ENCODE measurements around the gene FOXN3. TPM values are rescaled to one million over a fixed set of nuclear protein-coding genes. Genes with fewer than 3 reads are reported as not detected.

The FOXN3 gene
- total and polyA plus RNA-seq, 2 donors (not counting 1 experiment from before 2014, with no cell fraction given) = 27.9 to 33.3 TPM

GRCh38 chr14:89198544-89199329, 218.3 kb downstream of the FOXN3 start:
- H3K9me3 ChIP-seq (ENCODE audit: control insufficient read depth, insufficient read depth, low read depth, low read length) = no peaks in the 10 kb centered on the region
- peak; percentile 5 to 78 for DNase-seq (ENCODE audit: low read depth in 2 of 2)
- H3K4me2 ChIP-seq (ENCODE audit: extremely low read depth, insufficient read depth, low read length) = no peak overlapping the region
- no peak overlapping the region for H3K4me3 ChIP-seq (replicated peaks in 1 of 4; ENCODE audit: control extremely low read depth in 1 of 4, insufficient read depth in 1 of 4, low read depth in 3 of 4, low read length in 4 of 4)
- H4K20me1 ChIP-seq (ENCODE audit: control insufficient read depth, extremely low read depth, insufficient read depth, low read length) = no peaks in the 10 kb centered on the region
- H3K36me3 ChIP-seq (ENCODE audit: control insufficient read depth, insufficient read depth, low read length) = no peaks in the 10 kb centered on the region
- no peak for TF ChIP-seq CTCF (conservative IDR thresholded peaks at IDR 0.05 in 1 of 2, IDR thresholded peaks at IDR 0.05 in 1 of 2; ENCODE audit: low read depth in 1 of 2, low read length in 2 of 2)
- no peak for TF ChIP-seq EZH2 (IDR thresholded peaks at IDR 0.05; ENCODE audit: low read length, missing control alignments)
- H3K4me1 ChIP-seq (ENCODE audit: control insufficient read depth, extremely low read depth, insufficient read depth, low read length) = no peaks in the 10 kb centered on the region
- H3K27me3 ChIP-seq (ENCODE audit: control insufficient read depth, insufficient read depth, low read length) = no peaks in the 10 kb centered on the region
- no peaks in the 10 kb centered on the region for H3K79me2 ChIP-seq (ENCODE audit: control insufficient read depth, insufficient read depth, low read length)
- no peak overlapping the region for H3K9ac ChIP-seq (ENCODE audit: insufficient read depth, low read length)
- H2AFZ ChIP-seq (ENCODE audit: low read length) = no peak overlapping the region
- H3K27ac ChIP-seq (ENCODE audit: insufficient read depth, low read length) = no peak overlapping the region

GRCh38 chr14:89197623-89198022, 219.4 kb downstream of the FOXN3 start:
- Histone ChIP-seq H3K27ac (ENCODE audit: insufficient read depth, low read length) (no peak overlapping the region), H3K9me3 (ENCODE audit: control insufficient read depth, insufficient read depth, low read depth, low read length) (no peaks in the 10 kb centered on the region), H3K36me3 (ENCODE audit: control insufficient read depth, insufficient read depth, low read length) (no peaks in the 10 kb centered on the region), H3K4me3 (replicated peaks in 1 of 4; ENCODE audit: control extremely low read depth in 1 of 4, insufficient read depth in 1 of 4, low read depth in 3 of 4, low read length in 4 of 4) (no peak overlapping the region), H4K20me1 (ENCODE audit: control insufficient read depth, extremely low read depth, insufficient read depth, low read length) (no peaks in the 10 kb centered on the region), H3K27me3 (ENCODE audit: control insufficient read depth, insufficient read depth, low read length) (no peaks in the 10 kb centered on the region), H3K79me2 (ENCODE audit: control insufficient read depth, insufficient read depth, low read length) (no peaks in the 10 kb centered on the region), H2AFZ (ENCODE audit: low read length) (no peak overlapping the region), H3K4me1 (ENCODE audit: control insufficient read depth, extremely low read depth, insufficient read depth, low read length) (no peaks in the 10 kb centered on the region), H3K4me2 (ENCODE audit: extremely low read depth, insufficient read depth, low read length) (no peak overlapping the region), H3K9ac (ENCODE audit: insufficient read depth, low read length) (no peak overlapping the region)
- TF ChIP-seq EZH2 (IDR thresholded peaks at IDR 0.05; ENCODE audit: low read length, missing control alignments) (no peak), CTCF (conservative IDR thresholded peaks at IDR 0.05 in 1 of 2, IDR thresholded peaks at IDR 0.05 in 1 of 2; ENCODE audit: low read depth in 1 of 2, low read length in 2 of 2) (no peak)
- no peak for DNase-seq (ENCODE audit: low read depth in 2 of 2)

GRCh38 chr14:89196545-89196944, 220.5 kb downstream of the FOXN3 start:
- TF ChIP-seq CTCF (conservative IDR thresholded peaks at IDR 0.05 in 1 of 2, IDR thresholded peaks at IDR 0.05 in 1 of 2; ENCODE audit: low read depth in 1 of 2, low read length in 2 of 2) = no peak
- no peak for TF ChIP-seq EZH2 (IDR thresholded peaks at IDR 0.05; ENCODE audit: low read length, missing control alignments)
- no peak overlapping the region for H3K4me2 ChIP-seq (ENCODE audit: extremely low read depth, insufficient read depth, low read length)
- H3K4me1 ChIP-seq (ENCODE audit: control insufficient read depth, extremely low read depth, insufficient read depth, low read length) = no peaks in the 10 kb centered on the region
- no peaks in the 10 kb centered on the region for H3K36me3 ChIP-seq (ENCODE audit: control insufficient read depth, insufficient read depth, low read length)
- H3K9ac ChIP-seq (ENCODE audit: insufficient read depth, low read length) = no peak overlapping the region
- H3K9me3 ChIP-seq (ENCODE audit: control insufficient read depth, insufficient read depth, low read depth, low read length) = no peaks in the 10 kb centered on the region
- peak in 1 of 2 donors; percentile 47 for DNase-seq (ENCODE audit: low read depth in 2 of 2)
- no peaks in the 10 kb centered on the region for H3K27me3 ChIP-seq (ENCODE audit: control insufficient read depth, insufficient read depth, low read length)
- H4K20me1 ChIP-seq (ENCODE audit: control insufficient read depth, extremely low read depth, insufficient read depth, low read length) = no peaks in the 10 kb centered on the region
- no peak overlapping the region for H3K27ac ChIP-seq (ENCODE audit: insufficient read depth, low read length)
- H3K79me2 ChIP-seq (ENCODE audit: control insufficient read depth, insufficient read depth, low read length) = no peaks in the 10 kb centered on the region
- H3K4me3 ChIP-seq (replicated peaks in 1 of 4; ENCODE audit: control extremely low read depth in 1 of 4, insufficient read depth in 1 of 4, low read depth in 3 of 4, low read length in 4 of 4) = no peak overlapping the region
- H2AFZ ChIP-seq (ENCODE audit: low read length) = no peak overlapping the region
